GM12878 (cell line): ENCODE data around the gene MRPS25. TPM values are rescaled to one million over a fixed set of nuclear protein-coding genes. Genes with fewer than 3 reads are reported as not detected.

ENCODE experiments used
- ATAC-seq: fragments of 200-7000 bp; cut with Tn5 transposase; 3 replicates; pipeline ENCODE4 v1.9.1; 2020; ENCODE audit warnings: mild to moderate bottlenecking, moderate library complexity
- BruUV-seq: library from RNA; stranded (reverse); fragments of 400-500 nt; replicated peaks from 2 replicates; lab custom pipeline; 2021; lab: Mats Ljungman, UMichigan
- CTCF ChIA-PET: fragments of 300-600 bp; sonication (Branson Sonifier 250); formaldehyde crosslinking; extraction: SDS; loops from one replicate; lab custom pipeline; 2021; ENCODE audit warnings: inconsistent platforms; lab: Yijun Ruan, JAX
- POLR2A ChIA-PET: fragments of 350-600 bp; formaldehyde crosslinking; extraction: SDS; loops from one replicate; lab custom pipeline; 2021; ENCODE audit warnings: inconsistent platforms; lab: Charles Lee
- RAD21 ChIA-PET: fragments of 300-600 bp; sonication (Branson Sonifier 250); formaldehyde crosslinking; loops from one replicate; lab custom pipeline; 2023; ENCODE audit warnings: antibody characterized with exemption; ENCODE audit not compliant: unreplicated experiment; lab: Charles Lee
- SMC1A ChIA-PET: fragments of 300-600 bp; sonication (Branson Sonifier 250); formaldehyde crosslinking; loops from one replicate; lab custom pipeline; 2023; ENCODE audit not compliant: unreplicated experiment, uncharacterized antibody; lab: Charles Lee
- DNase-seq: peaks from one replicate; pipeline ENCODE4 v3.0.0-alpha.2; 2011; ENCODE audit warnings: low read depth, low spot score
- FAIRE-seq: peaks from 3 replicates; lab custom pipeline; 2011; peaks lifted over from hg19 to GRCh38; lab: Jason Lieb, UNC
- H2AFZ ChIP-seq: 2 replicates; pipeline ENCODE4 v1.6.0; 2011; ENCODE audit warnings: low read depth, low read length, control low read depth; ENCODE audit not compliant: control insufficient read depth
- H3K27ac ChIP-seq: 2 replicates; pipeline ENCODE4 v1.5.1; 2011; ENCODE audit warnings: control low read depth; ENCODE audit not compliant: control insufficient read depth, insufficient read depth
- H3K27me3 ChIP-seq, 2 experiments: replicated peaks in 1 of 2; 2 replicates each; pipeline versions ENCODE4 v1.6.0 to v1.6.1; 2011; ENCODE audit warnings: low read length in 1 of 2; ENCODE audit not compliant: control insufficient read depth in 2 of 2, insufficient read depth in 2 of 2
- H3K36me3 ChIP-seq, 2 experiments: 2 replicates each; pipeline ENCODE4 v1.5.1; 2011; ENCODE audit warnings: low read length in 1 of 2; ENCODE audit not compliant: control insufficient read depth in 2 of 2, insufficient read depth in 2 of 2
- H3K4me1 ChIP-seq: 2 replicates; pipeline ENCODE4 v1.6.1; 2011; ENCODE audit warnings: mild to moderate bottlenecking, low read length, moderate library complexity, mixed read lengths; ENCODE audit not compliant: control insufficient read depth, insufficient read depth
- H3K4me2 ChIP-seq: 2 replicates; pipeline ENCODE4 v1.6.0; 2011; ENCODE audit warnings: control low read depth; ENCODE audit not compliant: control insufficient read depth, insufficient read depth
- H3K4me3 ChIP-seq: fragments of 200-600 bp; sonication (generic); 2 replicates; pipeline ENCODE4 v1.5.1; 2016
- H3K79me2 ChIP-seq: 2 replicates; pipeline ENCODE4 v1.6.0; 2011; ENCODE audit warnings: low read length; ENCODE audit not compliant: control insufficient read depth, insufficient read depth
- H3K9ac ChIP-seq: 2 replicates; pipeline ENCODE4 v1.8.0; 2011; ENCODE audit warnings: low read length, control low read depth, mixed read lengths; ENCODE audit not compliant: control insufficient read depth, insufficient read depth
- H3K9me3 ChIP-seq: replicated peaks from 3 replicates; pipeline ENCODE4 v1.5.1; 2011; ENCODE audit warnings: mild to moderate bottlenecking, low read length; ENCODE audit not compliant: control insufficient read depth, insufficient read depth
- H4K20me1 ChIP-seq: 2 replicates; pipeline ENCODE4 v1.6.0; 2011; ENCODE audit not compliant: control insufficient read depth, insufficient read depth
- CBFB ChIP-seq: IDR thresholded peaks from 2 replicates; pipeline ENCODE4 v1.6.1; 2016; ENCODE audit warnings: antibody characterized with exemption, low read depth
- GABPA ChIP-seq: IDR thresholded peaks from 2 replicates; pipeline ENCODE4 v1.6.1; 2014; ENCODE audit warnings: antibody characterized with exemption, low read depth, mild to moderate bottlenecking, inconsistent platforms
- TCF12 ChIP-seq: IDR thresholded peaks from 2 replicates; pipeline ENCODE4 v1.6.1; 2011; ENCODE audit warnings: low read depth, mild to moderate bottlenecking, low read length
- WGBS: methylation state at CpG from one replicate; pipeline ENCODE4 v1.1.6; 2016; ENCODE audit warnings: low lambda C conversion rate; ENCODE audit not compliant: insufficient replicate concordance, insufficient coverage; ENCODE audit errors: missing lambda C conversion rate; 5-methylcytosine and 5-hydroxymethylcytosine counted together
- in situ Hi-C: fragments of 300-500 bp; cut with MboI; formaldehyde crosslinking; loops from 9 replicates; pipeline ENCODE4 v1.14.3; 2018; ENCODE audit warnings: mixed read lengths
- intact Hi-C: fragments of 100-400 bp; cut with micrococcal nuclease; formaldehyde crosslinking; loops from one replicate; pipeline ENCODE4 v1.14.2; 2022; ENCODE audit not compliant: unreplicated experiment
- polyA plus RNA-seq, 11 experiments: library from polyadenylated mRNA; depleted of rRNA in 4 of 11; unstranded in 6 of 11; stranded (reverse) in 5 of 11; fragments of >200 nt; fragmentation: Nextera tagmentation in 4 of 11; fragmentation: Illumina TruSeq in 1 of 11; extraction: Ambion mirVana in 4 of 11; extraction: Trizol in 1 of 11; gene quantifications; 1 replicate in 1 of 11; 2 replicates in 10 of 11; pipeline versions ENCODE4 v1.2.1 to v1.2.3, GENCODE V29; 2011 to 2016; ENCODE audit warnings: inconsistent platforms in 2 of 11, missing spikeins in 2 of 11, low read depth in 1 of 11
- total RNA-seq, 4 experiments: library from RNA; depleted of rRNA in 3 of 4; stranded (reverse); fragments of >200 nt in 3 of 4; fragmentation: Illumina TruSeq in 1 of 4; extraction: Trizol in 1 of 4; gene quantifications; 2 replicates each; pipeline versions ENCODE4 v1.2.1 to v1.2.3, GENCODE V29; 2013 to 2021

MRPS25 gene
- total and polyA plus RNA-seq, 10 of the 15 experiments (the other 5 are each of a cell fraction or from before 2014, with no cell fraction given), result 17.0 to 114 (median 62.2) TPM

DNA sequence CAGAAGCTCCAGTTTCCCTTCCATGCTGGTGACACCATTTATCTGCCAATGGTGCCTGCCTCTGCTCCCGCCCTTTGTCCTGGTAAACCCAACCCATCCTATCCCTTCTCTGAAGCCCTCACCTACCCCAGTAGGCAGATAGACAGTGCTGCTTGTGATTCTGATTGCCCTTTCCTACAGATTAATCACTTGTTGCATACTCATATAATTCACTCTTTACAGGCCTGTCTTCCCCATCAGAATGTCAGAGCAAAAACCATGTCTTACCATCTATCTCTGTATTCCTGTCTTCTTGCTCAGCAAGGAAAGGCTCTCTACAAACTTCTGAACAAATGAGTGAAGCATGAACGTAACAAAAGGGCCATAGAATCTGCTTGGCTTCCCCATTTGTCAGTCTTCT, 47.9 kb downstream of the MRPS25 start:
- no TSS peak for BruUV-seq
- no peaks in the 10 kb centered on the region for H3K4me1 ChIP-seq
- H3K4me3 ChIP-seq, result no peak overlapping the region
- H3K4me2 ChIP-seq, result no peak overlapping the region
- H4K20me1 ChIP-seq, result no peaks in the 10 kb centered on the region
- FAIRE-seq (no peak), ATAC-seq (no peak)
- ChIA-PET POLR2A (no interaction called here), RAD21 (no interaction called here)
- H3K27me3 ChIP-seq, result no peaks in the 10 kb centered on the region
- H3K79me2 ChIP-seq, result no peaks in the 10 kb centered on the region
- intact Hi-C loops, result loop anchor here (5.0 kb wide), 1 partner anchor 90 kb away; no protein-coding TSS in a partner anchor
- no peak for TF ChIP-seq GABPA
- TF ChIP-seq, all 136 proteins: peak for 0
- Histone ChIP-seq H2AFZ (no peak overlapping the region), H3K27ac (no peak overlapping the region), H3K36me3 (peaks cover 20 to 25% of the 10 kb centered on the region in 2 experiments), H3K9ac (no peak overlapping the region), H3K9me3 (no peaks in the 10 kb centered on the region)
- in situ Hi-C loops, result no loop called here
- no peak for DNase-seq
- WGBS, result 100% methylated on average over 2 of the region's 2 CpGs
- SMC1A ChIA-PET, result no interaction called here
- CTCF ChIA-PET, result interaction anchor here (1.7 kb wide), 1 partner anchor 9 kb away, joined by 3 read pairs; no protein-coding TSS in a partner anchor

DNA sequence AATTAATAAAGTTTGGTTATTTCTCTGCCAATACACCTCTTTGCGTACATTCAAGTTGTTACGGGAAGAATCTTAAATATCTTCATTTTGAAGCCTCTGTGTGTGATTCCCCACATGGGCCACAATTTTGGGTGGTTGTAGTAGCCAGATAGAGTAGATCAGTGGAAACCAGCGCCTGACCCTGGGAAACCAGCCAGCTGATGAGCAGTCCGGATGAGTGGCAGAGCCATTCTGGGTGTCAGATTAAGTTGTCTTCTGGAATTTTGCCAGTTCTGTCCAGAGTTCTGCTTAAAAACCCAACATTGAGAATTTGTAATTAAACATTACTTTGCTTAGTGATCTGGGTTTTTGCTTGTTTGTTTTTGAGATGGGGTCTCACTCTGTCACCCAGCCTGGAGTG, 49.7 kb downstream of the MRPS25 start:
- POLR2A ChIA-PET, result no interaction called here
- no peak for ATAC-seq

More for the DNA sequence above, 49.7 kb downstream of the MRPS25 start:
- intact Hi-C loops (loop anchor here (5.0 kb wide), 1 partner anchor 88 kb away; no protein-coding TSS in a partner anchor), in situ Hi-C loops (no loop called here)
- Histone ChIP-seq H3K9ac (no peak overlapping the region), H4K20me1 (no peaks in the 10 kb centered on the region), H3K27ac (no peak overlapping the region), H3K27me3 (no peaks in the 10 kb centered on the region), H2AFZ (no peak overlapping the region), H3K4me3 (no peak overlapping the region), H3K4me1 (no peaks in the 10 kb centered on the region), H3K4me2 (no peak overlapping the region), H3K9me3 (no peaks in the 10 kb centered on the region), H3K79me2 (no peaks in the 10 kb centered on the region), H3K36me3 (peaks cover 21 to 28% of the 10 kb centered on the region in 2 experiments)
- BruUV-seq, result no TSS peak
- RAD21 ChIA-PET, result no interaction called here
- CTCF ChIA-PET, result interaction anchor here (1.2 to 1.8 kb wide), 2 partner anchors 26 to 94 kb away, joined by 3 to 4 read pairs; no protein-coding TSS in a partner anchor
- FAIRE-seq (no peak), DNase-seq (no peak)
- TF ChIP-seq CBFB (no peak), TCF12 (no peak)
- 96% methylated on average over 4 of the region's 4 CpGs for WGBS
- SMC1A ChIA-PET, result interaction anchor here (0.6 to 1.9 kb wide), 4 partner anchors 26 to 1563 kb away, joined by 3 to 9 read pairs (median 3); no protein-coding TSS in a partner anchor
